Measurements from ENCODE around the gene RREB1.

DNA sequence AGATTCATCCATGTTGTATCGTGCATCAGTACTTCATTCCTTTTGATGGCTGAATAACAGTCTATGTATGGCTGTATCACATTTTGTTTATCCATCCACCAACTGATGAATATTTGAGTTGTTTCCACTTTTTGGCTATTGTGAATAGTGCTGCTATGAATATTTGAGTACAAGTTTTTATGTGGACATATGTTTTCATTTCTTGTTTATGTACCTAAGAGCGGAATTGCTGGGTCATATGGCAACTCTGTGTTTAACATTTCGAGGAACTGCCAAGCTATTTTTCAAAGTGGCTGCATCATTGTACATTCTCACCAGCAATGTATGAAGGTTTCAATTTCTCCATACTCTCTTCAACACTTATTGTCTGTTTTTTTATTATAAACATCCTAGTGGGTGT is 3.0 kb upstream of the RREB1 start:
- TF ChIP-seq CTCF (IDR thresholded peaks at IDR 0.05 in 8 of 11, conservative IDR thresholded peaks at IDR 0.05 in 3 of 11) (no peak), POLR2A (IDR thresholded peaks at IDR 0.05) (no peak), POLR2AphosphoS5 (IDR thresholded peaks at IDR 0.05) (no peak)
